Keratinocyte (primary cell): ENCODE measurements around the gene CTDSP1. TPM values are rescaled to one million over a fixed set of nuclear protein-coding genes. Genes with fewer than 3 reads are reported as not detected.

Source experiments
- DNase-seq: peaks from one replicate; pipeline ENCODE4 v3.0.0-alpha.2; 2011; ENCODE audit warnings: low read depth, missing footprints, low spot score
- FAIRE-seq: peaks from 2 replicates; lab custom pipeline; 2011; peaks lifted over from hg19 to GRCh38; lab: Jason Lieb, UNC
- H2AFZ ChIP-seq: 2 replicates; pipeline ENCODE4 v1.6.0; 2012; ENCODE audit warnings: low read length, control low read depth, inconsistent platforms; ENCODE audit not compliant: control insufficient read depth
- H3K27ac ChIP-seq: 2 replicates; pipeline ENCODE4 v1.5.1; 2011; ENCODE audit warnings: low read length; ENCODE audit not compliant: control insufficient read depth, insufficient read depth
- H3K27me3 ChIP-seq: 3 replicates; pipeline ENCODE4 v1.6.0; 2011; ENCODE audit warnings: low read length; ENCODE audit not compliant: control insufficient read depth, insufficient read depth; ENCODE audit errors: extremely low read depth
- H3K36me3 ChIP-seq, 2 experiments: 2 replicates in 1 of 2; 3 replicates in 1 of 2; pipeline ENCODE4 v1.5.1; 2011; ENCODE audit warnings: low read length in 2 of 2, mild to moderate bottlenecking in 1 of 2; ENCODE audit not compliant: control insufficient read depth in 2 of 2, insufficient read depth in 2 of 2; ENCODE audit errors: extremely low read depth in 1 of 2
- H3K4me1 ChIP-seq: 3 replicates; pipeline ENCODE4 v1.5.1; 2011; ENCODE audit warnings: low read length; ENCODE audit not compliant: control insufficient read depth, insufficient read depth; ENCODE audit errors: extremely low read depth
- H3K4me2 ChIP-seq: 3 replicates; pipeline ENCODE4 v1.6.0; 2011; ENCODE audit warnings: low read depth, low read length; ENCODE audit not compliant: control insufficient read depth, insufficient read depth; ENCODE audit errors: extremely low read depth
- H3K4me3 ChIP-seq, 3 experiments: fragments of 200-600 bp in 1 of 3; sonication (generic) in 1 of 3; 2 replicates in 2 of 3; 3 replicates in 1 of 3; pipeline ENCODE4 v1.5.1; 2011 to 2016; ENCODE audit warnings: low read length in 3 of 3, mild to moderate bottlenecking in 3 of 3, control low read depth in 2 of 3, inconsistent platforms in 1 of 3, low read depth in 1 of 3, mixed read lengths in 1 of 3, mixed run types in 1 of 3, moderate library complexity in 1 of 3; ENCODE audit not compliant: control insufficient read depth in 2 of 3, insufficient read depth in 2 of 3; ENCODE audit errors: extremely low read depth in 1 of 3
- H3K79me2 ChIP-seq: 2 replicates; pipeline ENCODE4 v1.6.0; 2012; ENCODE audit warnings: low read length; ENCODE audit not compliant: control insufficient read depth, insufficient read depth
- H3K9ac ChIP-seq: 3 replicates; pipeline ENCODE4 v1.6.0; 2011; ENCODE audit warnings: low read length; ENCODE audit not compliant: control insufficient read depth, insufficient read depth; ENCODE audit errors: extremely low read depth
- H3K9me1 ChIP-seq: 3 replicates; pipeline ENCODE4 v1.6.0; 2011; ENCODE audit warnings: low read length; ENCODE audit not compliant: control insufficient read depth, insufficient read depth; ENCODE audit errors: extremely low read depth
- H3K9me3 ChIP-seq: 2 replicates; pipeline ENCODE4 v1.5.1; 2012; ENCODE audit warnings: low read depth, low read length; ENCODE audit not compliant: control insufficient read depth
- H4K20me1 ChIP-seq: 3 replicates; pipeline ENCODE4 v1.6.0; 2011; ENCODE audit warnings: low read length; ENCODE audit not compliant: control insufficient read depth, insufficient read depth; ENCODE audit errors: extremely low read depth
- CTCF ChIP-seq, 3 experiments: IDR thresholded peaks in 1 of 3; conservative IDR thresholded peaks in 1 of 3; optimal IDR thresholded peaks in 1 of 3; 2 replicates in 2 of 3; 3 replicates in 1 of 3; pipeline versions ENCODE3 to v1.5.1; 2011; ENCODE audit warnings: low read length in 3 of 3, mild to moderate bottlenecking in 3 of 3, moderate library complexity in 2 of 3, control low read depth in 1 of 3, inconsistent platforms in 1 of 3; ENCODE audit not compliant: insufficient read depth in 2 of 3; ENCODE audit errors: extremely low read depth in 1 of 3
- EZH2 ChIP-seq: IDR thresholded peaks from one replicate; pipeline ENCODE4 v1.6.1; 2012; ENCODE audit warnings: inconsistent platforms, mild to moderate bottlenecking, low read length, moderate library complexity
- dilution Hi-C: fragments of 300-500 bp; cut with MboI; formaldehyde crosslinking; loops from one replicate; pipeline ENCODE4 v1.7.0; 2020; ENCODE audit warnings: low sequenced_read_pairs; ENCODE audit not compliant: extremely low pct_ligation_motif_present
- polyA plus RNA-seq, 5 experiments: library from polyadenylated mRNA; depleted of rRNA in 3 of 5; stranded (reverse) in 3 of 5; stranded (forward) in 1 of 5; unstranded in 1 of 5; fragments of >200 nt; gene quantifications; 1 replicate in 1 of 5; 2 replicates in 3 of 5; 3 replicates in 1 of 5; pipeline versions ENCODE4 v1.2.1 to v1.2.3, GENCODE V29; 2011 to 2012; ENCODE audit warnings: missing spikeins in 2 of 5, low read depth in 1 of 5, low replicate concordance in 1 of 5

The CTDSP1 gene
- polyA plus RNA-seq, 1 donor (not counting 4 experiments of a cell fraction or from before 2014, with no cell fraction given) = 38.7 TPM

DNA sequence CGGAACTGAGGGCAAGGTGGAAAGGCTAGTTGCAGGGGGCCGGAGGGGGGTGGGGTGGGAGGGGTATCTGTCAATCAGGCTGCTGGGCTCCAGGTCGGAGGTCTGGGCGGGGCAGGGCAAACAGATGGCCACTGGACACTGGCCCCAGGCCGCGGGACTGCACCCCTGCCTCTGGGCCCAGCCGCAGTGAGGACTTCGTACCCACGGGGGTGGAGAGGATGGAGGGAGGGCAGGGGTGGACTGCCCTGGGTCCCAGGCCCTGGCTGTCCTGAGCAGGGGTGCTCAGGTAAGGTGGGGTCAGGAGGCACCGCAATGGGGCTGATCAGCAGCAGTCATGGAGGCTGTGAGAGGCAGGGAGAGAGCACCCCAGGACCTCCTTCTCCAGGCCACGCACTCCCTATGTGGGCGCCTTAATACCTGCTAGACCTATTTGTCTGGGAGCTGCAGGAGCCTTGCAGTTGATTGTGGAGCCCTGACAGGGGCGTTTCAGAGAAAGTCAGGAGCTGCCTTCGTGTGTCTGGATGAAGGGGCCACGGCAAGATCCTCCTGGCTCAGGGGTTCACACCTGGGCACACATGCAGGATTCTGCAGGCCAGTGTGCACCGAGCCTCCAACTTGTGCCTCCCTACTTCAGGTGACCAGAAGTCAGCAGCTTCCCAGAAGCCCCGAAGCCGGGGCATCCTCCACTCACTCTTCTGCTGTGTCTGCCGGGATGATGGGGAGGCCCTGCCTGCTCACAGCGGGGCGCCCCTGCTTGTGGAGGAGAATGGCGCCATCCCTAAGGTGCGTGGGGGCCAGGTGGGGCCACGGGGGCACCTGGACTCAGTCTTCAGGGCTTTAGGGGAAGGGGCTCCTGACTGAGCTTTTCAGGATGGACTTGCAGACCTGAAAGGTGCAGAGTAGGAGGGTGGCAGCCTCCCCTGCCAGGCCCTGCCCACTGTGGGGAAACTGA lies 1.5 kb downstream of the CTDSP1 start:
- peak overlapping the region; percentile 70 to 89 (median 82) for H3K4me3 ChIP-seq
- TF ChIP-seq CTCF (optimal IDR thresholded peaks at IDR 0.05 in 1 of 3, IDR thresholded peaks at IDR 0.05 in 1 of 3, conservative IDR thresholded peaks at IDR 0.05 in 1 of 3; ENCODE audit: extremely low read depth in 1 of 3, insufficient read depth in 2 of 3, low read length in 3 of 3) = no peak
- no peak for TF ChIP-seq EZH2
- H3K4me2 ChIP-seq = peak overlapping the region; percentile 85
- H3K79me2 ChIP-seq = peaks cover 26% of the 10 kb centered on the region
- no peaks in the 10 kb centered on the region for H3K9me3 ChIP-seq
- peaks cover 35% of the 10 kb centered on the region for H3K4me1 ChIP-seq
- H3K27ac ChIP-seq = no peak overlapping the region
- no peaks in the 10 kb centered on the region for H3K27me3 ChIP-seq
- no peaks in the 10 kb centered on the region for H4K20me1 ChIP-seq
- DNase-seq (no peak), FAIRE-seq (no peak)
- H3K9ac ChIP-seq = peak overlapping the region; percentile 81
- peaks cover 12 to 13% of the 10 kb centered on the region in 2 experiments for H3K36me3 ChIP-seq
- dilution Hi-C loops = no loop called here
- no peak overlapping the region for H2AFZ ChIP-seq
- H3K9me1 ChIP-seq = no peaks in the 10 kb centered on the region

DNA sequence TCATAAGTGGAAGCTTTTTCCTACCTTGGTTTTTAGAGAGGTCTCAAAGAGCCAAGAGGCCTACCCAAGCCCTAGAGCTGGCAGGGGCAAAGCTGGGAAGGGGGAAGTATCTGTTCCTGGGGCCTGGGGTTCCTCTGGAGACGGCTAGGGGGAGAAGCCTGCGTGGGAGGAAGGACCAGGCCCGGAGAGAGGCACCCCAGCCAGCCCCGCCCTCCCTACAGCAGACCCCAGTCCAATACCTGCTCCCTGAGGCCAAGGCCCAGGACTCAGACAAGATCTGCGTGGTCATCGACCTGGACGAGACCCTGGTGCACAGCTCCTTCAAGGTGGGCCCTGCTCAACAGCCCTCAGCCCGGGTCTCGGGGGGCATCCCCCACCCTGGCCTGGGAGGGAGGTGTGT lies 2.2 kb downstream of the CTDSP1 start:
- Histone ChIP-seq H3K4me3 (peak overlapping the region in 1 of 3 experiments; percentile 70), H3K4me2 (peak overlapping the region; percentile 85), H4K20me1 (no peaks in the 10 kb centered on the region), H3K79me2 (peaks cover 26% of the 10 kb centered on the region), H3K9me1 (no peaks in the 10 kb centered on the region), H3K9ac (no peak overlapping the region), H3K27ac (no peak overlapping the region), H3K36me3 (peaks cover 12 to 13% of the 10 kb centered on the region in 2 experiments), H3K9me3 (no peaks in the 10 kb centered on the region), H3K4me1 (peaks cover 34% of the 10 kb centered on the region), H3K27me3 (no peaks in the 10 kb centered on the region), H2AFZ (no peak overlapping the region)
- DNase-seq (no peak), FAIRE-seq (no peak)
- no peak for TF ChIP-seq CTCF (optimal IDR thresholded peaks at IDR 0.05 in 1 of 3, IDR thresholded peaks at IDR 0.05 in 1 of 3, conservative IDR thresholded peaks at IDR 0.05 in 1 of 3; ENCODE audit: extremely low read depth in 1 of 3, insufficient read depth in 2 of 3, low read length in 3 of 3)
- TF ChIP-seq EZH2 = no peak
- dilution Hi-C loops = no loop called here
